Transverse colon (tissue), 4 donors: Measurements from ENCODE around the gene RANGRF. TPM values are rescaled to one million over a fixed set of nuclear protein-coding genes. Genes with fewer than 3 reads are reported as not detected.

Experiments
- DNase-seq: peaks from one replicate; pipeline ENCODE4 v3.0.0-alpha.2; 2019
- H3K27ac ChIP-seq, 4 donors: fragments of 200-600 bp; sonication (generic); 2 replicates each; pipeline ENCODE4 v1.5.1; 2016 to 2018; ENCODE audit warnings: inconsistent platforms in 4 of 4
- H3K27me3 ChIP-seq: fragments of 200-600 bp; sonication (generic); 2 replicates; pipeline ENCODE4 v1.5.1; 2017; ENCODE audit warnings: inconsistent platforms
- H3K36me3 ChIP-seq, 4 donors: fragments of 200-600 bp; sonication (generic); 2 replicates each; pipeline ENCODE4 v1.5.1; 2017 to 2019; ENCODE audit warnings: inconsistent platforms in 4 of 4
- H3K4me1 ChIP-seq, 4 donors: fragments of 200-600 bp; sonication (generic); 2 replicates each; pipeline ENCODE4 v1.5.1; 2017 to 2020; ENCODE audit warnings: inconsistent platforms in 4 of 4
- H3K4me3 ChIP-seq, 4 donors: fragments of 200-600 bp; sonication (generic); 1 replicate in 1 of 4; 2 replicates in 3 of 4; pipeline versions ENCODE4 v1.5.1 to v1.6.1; 2017 to 2019; ENCODE audit warnings: inconsistent platforms in 4 of 4
- H3K9me3 ChIP-seq, 2 donors: fragments of 200-600 bp; sonication (generic); 2 replicates each; pipeline ENCODE4 v1.5.1; 2017 to 2019; ENCODE audit warnings: inconsistent platforms in 2 of 2
- EP300 ChIP-seq: sonication (generic); formaldehyde crosslinking; IDR thresholded peaks from one replicate; pipeline ENCODE4 v1.6.1; 2017; ENCODE audit warnings: antibody characterized with exemption, low read depth
- POLR2A ChIP-seq: fragments of 450-650 bp; IDR thresholded peaks from one replicate; pipeline ENCODE4 v1.6.1; 2016; ENCODE audit warnings: antibody characterized with exemption, mild to moderate bottlenecking, moderate library complexity
- POLR2AphosphoS5 ChIP-seq, 3 donors: sonication (generic); formaldehyde crosslinking; IDR thresholded peaks; one replicate each; pipeline ENCODE4 v1.6.1; 2016; ENCODE audit warnings: antibody characterized with exemption in 3 of 3
- WGBS, 2 donors: methylation state at CpG; one replicate each; pipeline ENCODE4 v1.1.5; 2018; ENCODE audit warnings: low coverage in 1 of 2; 5-methylcytosine and 5-hydroxymethylcytosine counted together
- in situ Hi-C, 4 donors: fragments of 200-750 bp; cut with MboI; loops; one replicate each; pipeline versions ENCODE4 v1.15.0 to v1.15.1; 2017; ENCODE audit warnings: low sequenced_read_pairs in 3 of 4, low pct_ligation_motif_present in 1 of 4, low pct_unique_long_range_greater_than_20kb in 1 of 4
- intact Hi-C: fragments of 100-400 bp; cut with DNase I; formaldehyde crosslinking; loops from one replicate; pipeline ENCODE4 v1.15.1; 2023; ENCODE audit warnings: low total_unique reads
- total RNA-seq, 4 donors: library from RNA; depleted of rRNA; stranded (reverse); fragments of >200 nt; gene quantifications; one replicate each; pipeline ENCODE4 v1.1.0, GENCODE V29; 2016
- TF ChIP-seq, protein P1 (sequence below), 5 experiments: fragments of 200-600 bp in 3 of 5; fragments of 450-650 bp in 2 of 5; sonication (generic) in 3 of 5; IDR thresholded peaks; 1 replicate in 2 of 5; 2 replicates in 3 of 5; pipeline ENCODE4 v1.5.1; 2016 to 2017; ENCODE audit warnings: antibody characterized with exemption in 5 of 5, inconsistent platforms in 3 of 5, mild to moderate bottlenecking in 2 of 5, moderate library complexity in 1 of 5

Gene RANGRF
- total RNA-seq, 4 donors from 2014 or later = 8.4 to 47.1 (median 14.6) TPM

DNA sequence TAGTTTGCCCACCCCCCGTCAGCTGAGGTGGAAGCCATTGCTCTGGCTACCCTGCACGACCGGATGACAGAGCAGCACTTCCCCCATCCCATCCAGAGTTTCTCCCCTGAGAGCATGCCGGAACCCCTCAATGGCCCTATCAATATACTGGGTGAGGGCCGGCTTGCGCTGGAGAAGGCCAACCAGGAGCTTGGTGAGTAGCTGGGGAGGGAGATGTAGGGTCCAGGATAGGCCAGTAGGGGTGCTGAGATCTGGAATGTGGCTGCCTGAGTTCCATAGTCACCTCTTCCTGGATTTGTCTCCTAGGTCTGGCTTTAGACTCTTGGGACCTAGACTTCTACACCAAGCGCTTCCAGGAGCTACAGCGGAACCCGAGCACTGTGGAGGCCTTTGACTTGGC, 33.0 kb upstream of the RANGRF start:
- Histone ChIP-seq H3K4me3 (no peak overlapping the region), H3K9me3 (no peaks in the 10 kb centered on the region), H3K27me3 (no peaks in the 10 kb centered on the region), H3K36me3 (peaks cover 0 to 9% (median 0%) of the 10 kb centered on the region in 4 donors), H3K27ac (no peak overlapping the region), H3K4me1 (no peaks in the 10 kb centered on the region)
- TF ChIP-seq POLR2A (no peak), POLR2AphosphoS5 (IDR thresholded peaks at IDR 0.05) (no peak), EP300 (no peak)
- TF ChIP-seq, protein P1, sequence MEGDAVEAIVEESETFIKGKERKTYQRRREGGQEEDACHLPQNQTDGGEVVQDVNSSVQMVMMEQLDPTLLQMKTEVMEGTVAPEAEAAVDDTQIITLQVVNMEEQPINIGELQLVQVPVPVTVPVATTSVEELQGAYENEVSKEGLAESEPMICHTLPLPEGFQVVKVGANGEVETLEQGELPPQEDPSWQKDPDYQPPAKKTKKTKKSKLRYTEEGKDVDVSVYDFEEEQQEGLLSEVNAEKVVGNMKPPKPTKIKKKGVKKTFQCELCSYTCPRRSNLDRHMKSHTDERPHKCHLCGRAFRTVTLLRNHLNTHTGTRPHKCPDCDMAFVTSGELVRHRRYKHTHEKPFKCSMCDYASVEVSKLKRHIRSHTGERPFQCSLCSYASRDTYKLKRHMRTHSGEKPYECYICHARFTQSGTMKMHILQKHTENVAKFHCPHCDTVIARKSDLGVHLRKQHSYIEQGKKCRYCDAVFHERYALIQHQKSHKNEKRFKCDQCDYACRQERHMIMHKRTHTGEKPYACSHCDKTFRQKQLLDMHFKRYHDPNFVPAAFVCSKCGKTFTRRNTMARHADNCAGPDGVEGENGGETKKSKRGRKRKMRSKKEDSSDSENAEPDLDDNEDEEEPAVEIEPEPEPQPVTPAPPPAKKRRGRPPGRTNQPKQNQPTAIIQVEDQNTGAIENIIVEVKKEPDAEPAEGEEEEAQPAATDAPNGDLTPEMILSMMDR (IDR thresholded peaks at IDR 0.05) = no peak
- intact Hi-C loops (no loop called here), in situ Hi-C loops (no loop called here)
- DNase-seq = no peak
- 97% methylated on average over 9 of the region's 9 CpGs; no CpG with 5 or more reads in 1 of the 2 donors for WGBS, 2 donors

DNA sequence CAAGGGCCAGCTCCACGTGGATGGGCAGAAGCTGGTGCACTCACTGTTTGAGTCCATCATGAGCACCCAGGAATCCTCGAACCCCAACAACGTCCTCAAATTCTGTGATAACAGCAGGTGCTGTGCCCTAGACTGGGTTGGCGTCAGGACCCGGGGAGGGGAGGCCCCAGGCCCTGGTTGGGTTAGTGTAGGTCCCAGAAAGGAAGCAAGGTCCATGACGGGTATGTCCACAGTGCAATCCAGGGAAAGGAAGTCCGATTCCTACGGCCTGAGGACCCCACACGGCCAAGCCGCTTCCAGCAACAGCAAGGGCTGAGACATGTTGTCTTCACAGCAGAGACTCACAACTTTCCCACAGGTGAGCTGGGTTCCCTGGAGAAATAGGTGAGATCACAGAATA, 32.2 kb upstream of the RANGRF start:
- Histone ChIP-seq H3K9me3 (no peaks in the 10 kb centered on the region), H3K4me1 (no peaks in the 10 kb centered on the region), H3K36me3 (peaks cover 0 to 9% (median 0%) of the 10 kb centered on the region in 4 donors), H3K4me3 (no peak overlapping the region), H3K27ac (no peak overlapping the region), H3K27me3 (no peaks in the 10 kb centered on the region)
- DNase-seq = no peak
- TF ChIP-seq POLR2A (no peak), EP300 (no peak), POLR2AphosphoS5 (IDR thresholded peaks at IDR 0.05) (no peak)
- TF ChIP-seq, protein P1 (IDR thresholded peaks at IDR 0.05) = no peak
- intact Hi-C loops (no loop called here), in situ Hi-C loops (no loop called here)
- WGBS, 2 donors = 95% methylated on average over 10 of the region's 10 CpGs; no CpG with 5 or more reads in 1 of the 2 donors

DNA sequence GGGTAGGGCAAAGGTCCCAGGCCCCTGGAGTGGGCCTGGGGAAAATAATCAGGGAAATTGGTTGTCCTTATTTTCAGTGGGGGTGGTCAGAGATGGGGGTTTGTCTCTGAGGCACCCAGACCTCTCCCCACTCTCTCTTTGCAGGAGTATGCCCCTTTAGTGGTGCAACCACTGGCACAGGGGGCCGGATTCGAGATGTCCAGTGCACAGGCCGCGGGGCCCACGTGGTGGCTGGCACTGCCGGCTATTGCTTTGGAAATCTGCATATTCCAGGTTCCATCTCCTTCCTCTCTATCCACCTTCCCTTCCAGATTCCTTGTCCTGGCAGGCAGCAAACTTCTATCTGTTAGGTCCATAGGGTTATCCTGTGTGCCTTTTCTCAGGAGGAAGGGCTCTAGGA, 31.8 kb upstream of the RANGRF start:
- in situ Hi-C loops = no loop called here
- Histone ChIP-seq H3K27ac (no peak overlapping the region), H3K36me3 (peaks cover 0 to 9% (median 0%) of the 10 kb centered on the region in 4 donors), H3K9me3 (no peaks in the 10 kb centered on the region), H3K4me3 (no peak overlapping the region), H3K4me1 (no peaks in the 10 kb centered on the region), H3K27me3 (no peaks in the 10 kb centered on the region)
- intact Hi-C loops = no loop called here
- TF ChIP-seq, protein P1 (IDR thresholded peaks at IDR 0.05) = no peak
- TF ChIP-seq POLR2A = no peak
- no peak for TF ChIP-seq POLR2AphosphoS5 (IDR thresholded peaks at IDR 0.05)
- no peak for TF ChIP-seq EP300
- WGBS, 2 donors = 97% methylated on average over 6 of the region's 6 CpGs; no CpG with 5 or more reads in 1 of the 2 donors
- no peak for DNase-seq

DNA sequence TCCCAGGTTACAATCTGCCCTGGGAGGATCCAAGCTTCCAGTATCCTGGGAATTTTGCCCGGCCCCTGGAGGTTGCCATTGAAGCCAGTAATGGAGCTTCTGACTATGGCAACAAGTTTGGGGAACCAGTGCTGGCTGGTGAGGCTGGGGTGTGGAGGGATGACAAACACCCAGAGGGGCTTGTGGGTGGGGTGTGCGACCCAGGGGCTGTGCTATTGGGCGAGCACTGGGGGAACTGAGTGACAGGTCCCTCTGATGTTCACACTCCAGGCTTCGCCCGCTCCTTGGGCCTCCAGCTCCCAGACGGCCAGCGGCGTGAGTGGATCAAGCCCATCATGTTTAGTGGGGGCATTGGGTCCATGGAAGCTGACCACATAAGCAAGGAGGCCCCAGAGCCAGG, 30.7 kb upstream of the RANGRF start:
- DNase-seq = no peak
- no peak for TF ChIP-seq POLR2A
- TF ChIP-seq, protein P1 (IDR thresholded peaks at IDR 0.05) = no peak
- no peak for TF ChIP-seq POLR2AphosphoS5 (IDR thresholded peaks at IDR 0.05)
- TF ChIP-seq EP300 = no peak
- Histone ChIP-seq H3K9me3 (no peaks in the 10 kb centered on the region), H3K4me1 (no peaks in the 10 kb centered on the region), H3K27ac (no peak overlapping the region), H3K36me3 (peaks cover 0 to 9% (median 0%) of the 10 kb centered on the region in 4 donors), H3K27me3 (no peaks in the 10 kb centered on the region), H3K4me3 (no peak overlapping the region)
- intact Hi-C loops = loop anchor here (2.0 kb wide), 1 partner anchor 23 kb away; no protein-coding TSS in a partner anchor
- in situ Hi-C loops = no loop called here
- WGBS, 2 donors = 97% methylated on average over 5 of the region's 8 CpGs; no CpG with 5 or more reads in 1 of the 2 donors
